WTC11 (cell line): ENCODE measurements around the gene RPL15.

Experiments
- CREB1 ChIP-seq: sonication (generic); formaldehyde crosslinking; IDR thresholded peaks from 2 replicates; pipeline ENCODE4 v1.8.0; 2023; ENCODE audit warnings: mild to moderate bottlenecking, missing genetic modification reagents
- CTCF ChIP-seq: fragments of 200-600 bp; IDR thresholded peaks from 2 replicates; pipeline ENCODE4 v1.8.0; 2022; ENCODE audit warnings: antibody characterized with exemption
- E2F4 ChIP-seq: sonication (generic); formaldehyde crosslinking; IDR thresholded peaks from 2 replicates; pipeline ENCODE4 v1.8.1; 2022; ENCODE audit warnings: low read depth, mild to moderate bottlenecking, moderate library complexity, missing genetic modification reagents, borderline replicate concordance
- NFE2L1 ChIP-seq: sonication (generic); formaldehyde crosslinking; IDR thresholded peaks from 2 replicates; pipeline ENCODE4 v1.8.1; 2023; ENCODE audit warnings: missing genetic modification reagents
- RORB ChIP-seq: fragments of 250-450 bp; sonication (Bioruptor Pico); IDR thresholded peaks from 2 replicates; pipeline ENCODE4 v1.9.0; 2021; ENCODE audit warnings: mild to moderate bottlenecking
- ZNF138 ChIP-seq: sonication (generic); formaldehyde crosslinking; conservative IDR thresholded peaks from 2 replicates; pipeline ENCODE4 v1.8.1; 2022; ENCODE audit warnings: mild to moderate bottlenecking, moderate library complexity, missing genetic modification reagents

- TF ChIP-seq NFE2L1 (CRISPR knock-in tag) (no peak), ZNF138 (CRISPR knock-in tag) (no peak), CTCF (no peak), CREB1 (CRISPR knock-in tag) (no peak), RORB (CRISPR knock-in tag) (no peak), E2F4 (CRISPR knock-in tag) (no peak)
Measured at GRCh38 chr3:23966328-23966727, 49.4 kb downstream of the RPL15 start.
